HCT116 (cell line): ENCODE data around the gene FRZB. TPM values are rescaled to one million over a fixed set of nuclear protein-coding genes. Genes with fewer than 3 reads are reported as not detected.

Experiments
- ATAC-seq: fragments of 200-7000 bp; cut with Tn5 transposase; 2 replicates; pipeline ENCODE4 v1.9.1; 2020; ENCODE audit warnings: mild to moderate bottlenecking, moderate library complexity
- BruUV-seq: library from RNA; stranded (reverse); fragments of 400-500 nt; replicated peaks from 2 replicates; lab custom pipeline; 2021; lab: Mats Ljungman, UMichigan
- CTCF ChIA-PET: fragments of 300-600 bp; sonication (Branson Sonifier 250); formaldehyde crosslinking; loops from one replicate; lab custom pipeline; 2021; ENCODE audit warnings: antibody characterized with exemption; lab: Charles Lee
- POLR2A ChIA-PET: fragments of 300-600, 350-600 bp; sonication (Branson Sonifier 250); formaldehyde crosslinking; loops from one replicate; lab custom pipeline; 2021; ENCODE audit warnings: antibody characterized with exemption; lab: Charles Lee
- RAD21 ChIA-PET, 2 experiments: fragments of 300-600 bp; sonication (Branson Sonifier 250); formaldehyde crosslinking; loops; one replicate each; lab custom pipeline; 2023; ENCODE audit warnings: low total read pairs in 2 of 2; ENCODE audit not compliant: uncharacterized antibody in 2 of 2, unreplicated experiment in 2 of 2, low non-redundant PET in 1 of 2; lab: Charles Lee
- DNase-seq: peaks from one replicate; pipeline ENCODE4 v3.0.0-alpha.2; 2010; ENCODE audit warnings: low read depth, low spot score
- H2AFZ ChIP-seq: fragments of 200-600 bp; shearing (Covaris generic), sonication (generic); 2 replicates; pipeline ENCODE4 v1.6.1; 2017; ENCODE audit warnings: low read depth, mixed run types, mixed read lengths, antibody characterized with exemption, low read length; ENCODE audit not compliant: poor library complexity, severe bottlenecking
- H3K27ac ChIP-seq: 2 replicates; pipeline ENCODE4 v1.5.1; 2012; ENCODE audit warnings: low read depth, low read length
- H3K27me3 ChIP-seq: fragments of 200-600 bp; sonication (generic); 2 replicates; pipeline ENCODE4 v1.6.1; 2016; ENCODE audit warnings: mixed run types, low read length, mixed read lengths; ENCODE audit not compliant: insufficient read depth
- H3K36me3 ChIP-seq, 2 experiments: fragments of 200-500 bp in 1 of 2; fragments of 200-600 bp in 1 of 2; sonication (Bioruptor generic) in 1 of 2; sonication (generic) in 1 of 2; 2 replicates each; pipeline versions ENCODE4 v1.5.1 to v1.6.1; 2014 to 2016; ENCODE audit warnings: low read length in 2 of 2, inconsistent platforms in 1 of 2, mixed read lengths in 1 of 2, mixed run types in 1 of 2; ENCODE audit not compliant: insufficient read depth in 2 of 2, control insufficient read depth in 1 of 2
- H3K4me1 ChIP-seq, 2 experiments: fragments of 200-600 bp in 1 of 2; sonication (generic) in 1 of 2; 2 replicates each; pipeline versions ENCODE4 v1.5.1 to v1.6.1; 2012 to 2017; ENCODE audit warnings: low read length in 2 of 2, inconsistent platforms in 1 of 2, mild to moderate bottlenecking in 1 of 2, mixed read lengths in 1 of 2, mixed run types in 1 of 2, moderate library complexity in 1 of 2; ENCODE audit not compliant: insufficient read depth in 2 of 2, control insufficient read depth in 1 of 2
- H3K4me2 ChIP-seq: fragments of 200-600 bp; sonication (generic); 2 replicates; pipeline ENCODE4 v1.6.1; 2017; ENCODE audit warnings: mixed run types, low read length, mixed read lengths
- H3K4me3 ChIP-seq, 2 experiments: fragments of 200-600 bp in 1 of 2; sonication (generic) in 1 of 2; replicated peaks in 1 of 2; 2 replicates each; pipeline ENCODE4 v1.5.1; 2011 to 2016; ENCODE audit warnings: low read length in 2 of 2, control low read depth in 1 of 2, low read depth in 1 of 2, mild to moderate bottlenecking in 1 of 2, mixed read lengths in 1 of 2, mixed run types in 1 of 2
- H3K79me2 ChIP-seq: fragments of 200-600 bp; sonication (generic); 2 replicates; pipeline ENCODE4 v1.6.1; 2017; ENCODE audit warnings: mild to moderate bottlenecking, mixed run types, low read length, moderate library complexity, mixed read lengths; ENCODE audit not compliant: insufficient read depth
- H3K9ac ChIP-seq: fragments of 200-600 bp; sonication (generic); 2 replicates; pipeline ENCODE4 v1.6.1; 2016; ENCODE audit warnings: low read length, mixed read lengths
- H3K9me2 ChIP-seq: fragments of 200-600 bp; sonication (generic), shearing (Covaris generic); 2 replicates; pipeline ENCODE4 v1.6.1; 2017; ENCODE audit warnings: mixed run types, mild to moderate bottlenecking, moderate library complexity; ENCODE audit not compliant: insufficient read depth
- H3K9me3 ChIP-seq, 2 experiments: fragments of 200-500 bp in 1 of 2; fragments of 200-600 bp in 1 of 2; sonication (Bioruptor generic) in 1 of 2; sonication (generic) in 1 of 2; 2 replicates each; pipeline ENCODE4 v1.6.1; 2014 to 2017; ENCODE audit warnings: low read length in 2 of 2, mixed read lengths in 2 of 2, inconsistent platforms in 1 of 2, low read depth in 1 of 2, mild to moderate bottlenecking in 1 of 2, mixed run types in 1 of 2, moderate library complexity in 1 of 2; ENCODE audit not compliant: control insufficient read depth in 1 of 2, insufficient read depth in 1 of 2
- H4K20me1 ChIP-seq: fragments of 200-600 bp; sonication (generic), shearing (Covaris generic); 2 replicates; pipeline ENCODE4 v1.6.1; 2017; ENCODE audit warnings: mixed run types, mild to moderate bottlenecking, moderate library complexity; ENCODE audit not compliant: insufficient read depth
- CBX3 ChIP-seq: IDR thresholded peaks from 2 replicates; pipeline ENCODE4 v1.6.1; 2012; ENCODE audit warnings: low read depth
- CEBPB ChIP-seq: IDR thresholded peaks from 2 replicates; pipeline ENCODE4 v1.6.1; 2012; ENCODE audit warnings: low read depth
- EGR1 ChIP-seq: IDR thresholded peaks from 2 replicates; pipeline ENCODE4 v1.6.1; 2012; ENCODE audit warnings: low read depth
- ELF1 ChIP-seq: IDR thresholded peaks from 2 replicates; pipeline ENCODE4 v1.6.1; 2012; ENCODE audit warnings: low read depth, borderline replicate concordance
- EZH2 ChIP-seq: fragments of 200-600 bp; sonication (generic); IDR thresholded peaks from 2 replicates; pipeline ENCODE4 v1.6.1; 2017; ENCODE audit warnings: antibody characterized with exemption, mixed run types
- FOSL1 ChIP-seq: IDR thresholded peaks from 2 replicates; pipeline ENCODE4 v1.6.1; 2012; ENCODE audit warnings: low read depth
- JUND ChIP-seq: IDR thresholded peaks from 2 replicates; pipeline ENCODE4 v1.6.1; 2012
- POLR2A ChIP-seq: IDR thresholded peaks from 2 replicates; pipeline ENCODE4 v1.7.0; 2011; ENCODE audit warnings: borderline replicate concordance; ENCODE audit not compliant: insufficient read depth, insufficient read length; ENCODE audit errors: extremely low read depth
- POLR2AphosphoS5 ChIP-seq: IDR thresholded peaks from 2 replicates; pipeline ENCODE4 v1.6.1; 2011; ENCODE audit warnings: mild to moderate bottlenecking, low read depth, low read length, moderate library complexity
- RAD21 ChIP-seq: IDR thresholded peaks from 2 replicates; pipeline ENCODE4 v1.6.1; 2012; ENCODE audit warnings: low read depth, mild to moderate bottlenecking
- SRF ChIP-seq: IDR thresholded peaks from 2 replicates; pipeline ENCODE4 v1.6.1; 2012; ENCODE audit warnings: low read depth
- TCF7L2 ChIP-seq: IDR thresholded peaks from 2 replicates; pipeline ENCODE4 v1.7.0; 2011; ENCODE audit warnings: borderline replicate concordance, inconsistent platforms; ENCODE audit not compliant: insufficient read depth, insufficient read length; ENCODE audit errors: extremely low read depth
- ZFX ChIP-seq: fragments of 450-650 bp; IDR thresholded peaks from 2 replicates; pipeline ENCODE4 v1.6.1; 2017
- ZNF274 ChIP-seq: fragments of 200-500 bp; sonication (Bioruptor generic); IDR thresholded peaks from 2 replicates; pipeline ENCODE4 v1.6.1; 2014; ENCODE audit warnings: mild to moderate bottlenecking, low read depth, low read length, inconsistent platforms
- intact Hi-C: fragments of 100-400 bp; cut with micrococcal nuclease; formaldehyde crosslinking; loops from 2 replicates; pipeline ENCODE4 v1.10.0; 2022
- total RNA-seq: library from RNA; stranded (reverse); gene quantifications from one replicate; pipeline ENCODE4 v1.2.1, GENCODE V29; 2021; ENCODE audit not compliant: unreplicated experiment
- TF ChIP-seq, protein P1 (sequence below): IDR thresholded peaks from 2 replicates; pipeline ENCODE4 v1.6.1; 2012
- TF ChIP-seq, protein P2 (sequence below), 3 experiments: fragments of 200-600 bp in 1 of 3; sonication (generic) in 1 of 3; IDR thresholded peaks in 2 of 3; conservative IDR thresholded peaks in 1 of 3; 2 replicates each; pipeline ENCODE4 v1.5.1; 2012 to 2017; ENCODE audit warnings: low read depth in 2 of 3, low read length in 2 of 3, antibody characterized with exemption in 1 of 3, borderline replicate concordance in 1 of 3, control low read depth in 1 of 3, mild to moderate bottlenecking in 1 of 3, mixed read lengths in 1 of 3, mixed run types in 1 of 3, moderate library complexity in 1 of 3; ENCODE audit not compliant: insufficient read depth in 1 of 3
- TF ChIP-seq, protein P3 (sequence below): IDR thresholded peaks from 2 replicates; pipeline ENCODE4 v1.6.1; 2012; ENCODE audit warnings: low read depth

FRZB gene
- total RNA-seq, 1 experiment from 2014 or later: 0.49 TPM

- no TSS peak for BruUV-seq
- H4K20me1 ChIP-seq: no peaks in the 10 kb centered on the region
- no peak for ATAC-seq
- intact Hi-C loops: no loop called here
- no peaks in the 10 kb centered on the region for H3K79me2 ChIP-seq
- H3K9me3 ChIP-seq: no peaks in the 10 kb centered on the region
- no peaks in the 10 kb centered on the region for H3K27me3 ChIP-seq
- no peaks in the 10 kb centered on the region for H3K36me3 ChIP-seq
- H3K4me2 ChIP-seq: no peak overlapping the region
- H3K9ac ChIP-seq: no peak overlapping the region
- H3K27ac ChIP-seq: no peak overlapping the region
- POLR2A ChIA-PET: no interaction called here
- no peak for TF ChIP-seq ZFX
- TF ChIP-seq SRF: no peak
- no peak for TF ChIP-seq CEBPB
- no peak for TF ChIP-seq POLR2A
- no peak for TF ChIP-seq TCF7L2
- TF ChIP-seq EGR1: no peak
- no peak for TF ChIP-seq CBX3
- TF ChIP-seq FOSL1: no peak
- TF ChIP-seq EZH2: no peak
- H3K9me2 ChIP-seq: no peaks in the 10 kb centered on the region
- H3K4me3 ChIP-seq: no peak overlapping the region
- no peaks in the 10 kb centered on the region for H3K4me1 ChIP-seq
- RAD21 ChIA-PET: no interaction called here
- CTCF ChIA-PET: no interaction called here
- no peak overlapping the region for H2AFZ ChIP-seq
- no peak for DNase-seq
These were observed 48.9 kb downstream of the FRZB start for GRCh38 chr2:182817558-182817957.

GRCh38 chr2:182816866-182817265 lies 49.6 kb downstream of the FRZB start:
- H3K9me2 ChIP-seq: no peaks in the 10 kb centered on the region
- TF ChIP-seq, protein P1, sequence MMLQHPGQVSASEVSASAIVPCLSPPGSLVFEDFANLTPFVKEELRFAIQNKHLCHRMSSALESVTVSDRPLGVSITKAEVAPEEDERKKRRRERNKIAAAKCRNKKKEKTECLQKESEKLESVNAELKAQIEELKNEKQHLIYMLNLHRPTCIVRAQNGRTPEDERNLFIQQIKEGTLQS: no peak
- TF ChIP-seq POLR2A: no peak
- no peak for TF ChIP-seq CEBPB
- no peak for TF ChIP-seq JUND
- TF ChIP-seq SRF: no peak
- no peak for TF ChIP-seq RAD21
- TF ChIP-seq, protein P2, sequence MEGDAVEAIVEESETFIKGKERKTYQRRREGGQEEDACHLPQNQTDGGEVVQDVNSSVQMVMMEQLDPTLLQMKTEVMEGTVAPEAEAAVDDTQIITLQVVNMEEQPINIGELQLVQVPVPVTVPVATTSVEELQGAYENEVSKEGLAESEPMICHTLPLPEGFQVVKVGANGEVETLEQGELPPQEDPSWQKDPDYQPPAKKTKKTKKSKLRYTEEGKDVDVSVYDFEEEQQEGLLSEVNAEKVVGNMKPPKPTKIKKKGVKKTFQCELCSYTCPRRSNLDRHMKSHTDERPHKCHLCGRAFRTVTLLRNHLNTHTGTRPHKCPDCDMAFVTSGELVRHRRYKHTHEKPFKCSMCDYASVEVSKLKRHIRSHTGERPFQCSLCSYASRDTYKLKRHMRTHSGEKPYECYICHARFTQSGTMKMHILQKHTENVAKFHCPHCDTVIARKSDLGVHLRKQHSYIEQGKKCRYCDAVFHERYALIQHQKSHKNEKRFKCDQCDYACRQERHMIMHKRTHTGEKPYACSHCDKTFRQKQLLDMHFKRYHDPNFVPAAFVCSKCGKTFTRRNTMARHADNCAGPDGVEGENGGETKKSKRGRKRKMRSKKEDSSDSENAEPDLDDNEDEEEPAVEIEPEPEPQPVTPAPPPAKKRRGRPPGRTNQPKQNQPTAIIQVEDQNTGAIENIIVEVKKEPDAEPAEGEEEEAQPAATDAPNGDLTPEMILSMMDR (IDR thresholded peaks at IDR 0.05 in 2 of 3, conservative IDR thresholded peaks at IDR 0.05 in 1 of 3; ENCODE audit: borderline replicate concordance in 1 of 3, insufficient read depth in 1 of 3, low read depth in 2 of 3, low read length in 2 of 3): no peak
- TF ChIP-seq, protein P3, sequence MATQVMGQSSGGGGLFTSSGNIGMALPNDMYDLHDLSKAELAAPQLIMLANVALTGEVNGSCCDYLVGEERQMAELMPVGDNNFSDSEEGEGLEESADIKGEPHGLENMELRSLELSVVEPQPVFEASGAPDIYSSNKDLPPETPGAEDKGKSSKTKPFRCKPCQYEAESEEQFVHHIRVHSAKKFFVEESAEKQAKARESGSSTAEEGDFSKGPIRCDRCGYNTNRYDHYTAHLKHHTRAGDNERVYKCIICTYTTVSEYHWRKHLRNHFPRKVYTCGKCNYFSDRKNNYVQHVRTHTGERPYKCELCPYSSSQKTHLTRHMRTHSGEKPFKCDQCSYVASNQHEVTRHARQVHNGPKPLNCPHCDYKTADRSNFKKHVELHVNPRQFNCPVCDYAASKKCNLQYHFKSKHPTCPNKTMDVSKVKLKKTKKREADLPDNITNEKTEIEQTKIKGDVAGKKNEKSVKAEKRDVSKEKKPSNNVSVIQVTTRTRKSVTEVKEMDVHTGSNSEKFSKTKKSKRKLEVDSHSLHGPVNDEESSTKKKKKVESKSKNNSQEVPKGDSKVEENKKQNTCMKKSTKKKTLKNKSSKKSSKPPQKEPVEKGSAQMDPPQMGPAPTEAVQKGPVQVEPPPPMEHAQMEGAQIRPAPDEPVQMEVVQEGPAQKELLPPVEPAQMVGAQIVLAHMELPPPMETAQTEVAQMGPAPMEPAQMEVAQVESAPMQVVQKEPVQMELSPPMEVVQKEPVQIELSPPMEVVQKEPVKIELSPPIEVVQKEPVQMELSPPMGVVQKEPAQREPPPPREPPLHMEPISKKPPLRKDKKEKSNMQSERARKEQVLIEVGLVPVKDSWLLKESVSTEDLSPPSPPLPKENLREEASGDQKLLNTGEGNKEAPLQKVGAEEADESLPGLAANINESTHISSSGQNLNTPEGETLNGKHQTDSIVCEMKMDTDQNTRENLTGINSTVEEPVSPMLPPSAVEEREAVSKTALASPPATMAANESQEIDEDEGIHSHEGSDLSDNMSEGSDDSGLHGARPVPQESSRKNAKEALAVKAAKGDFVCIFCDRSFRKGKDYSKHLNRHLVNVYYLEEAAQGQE: no peak
- TF ChIP-seq EGR1: no peak
- no peak for TF ChIP-seq ZFX
- no peak for TF ChIP-seq TCF7L2
- TF ChIP-seq ZNF274: no peak
- TF ChIP-seq POLR2AphosphoS5: no peak
- TF ChIP-seq FOSL1: no peak
- no peak for TF ChIP-seq ELF1

More at GRCh38 chr2:182816866-182817265, 49.6 kb downstream of the FRZB start:
- no TSS peak for BruUV-seq
- RAD21 ChIA-PET: no interaction called here
- no peak overlapping the region for H2AFZ ChIP-seq
- no peak overlapping the region for H3K4me3 ChIP-seq
- H3K27me3 ChIP-seq: no peaks in the 10 kb centered on the region
- H3K9ac ChIP-seq: no peak overlapping the region
- no peaks in the 10 kb centered on the region for H3K79me2 ChIP-seq
- CTCF ChIA-PET: no interaction called here
- DNase-seq (no peak), ATAC-seq (no peak)
- no peaks in the 10 kb centered on the region for H3K9me3 ChIP-seq
- no peak overlapping the region for H3K27ac ChIP-seq
- no peaks in the 10 kb centered on the region for H4K20me1 ChIP-seq
- intact Hi-C loops: no loop called here
- H3K36me3 ChIP-seq: no peaks in the 10 kb centered on the region
- H3K4me1 ChIP-seq: no peaks in the 10 kb centered on the region
- H3K4me2 ChIP-seq: no peak overlapping the region
- POLR2A ChIA-PET: no interaction called here
